PFSK-1 (cell line): Measurements from ENCODE around the gene SCN1B.

Experiments
- POLR2AphosphoS5 ChIP-seq: IDR thresholded peaks from 2 replicates; pipeline ENCODE4 v1.6.1; 2012; ENCODE audit warnings: low read depth, mild to moderate bottlenecking, control low read depth, low read length, moderate library complexity
- REST ChIP-seq, 2 experiments: IDR thresholded peaks; 2 replicates each; pipeline versions ENCODE4 v1.6.1 to v1.8.0; 2011 to 2012; ENCODE audit warnings: low read depth in 2 of 2, low read length in 2 of 2, control low read depth in 1 of 2, inconsistent platforms in 1 of 2, mild to moderate bottlenecking in 1 of 2, moderate library complexity in 1 of 2; ENCODE audit not compliant: insufficient read depth in 1 of 2
- SIN3A ChIP-seq: IDR thresholded peaks from 2 replicates; pipeline ENCODE4 v1.6.1; 2012; ENCODE audit warnings: mild to moderate bottlenecking, low read length, moderate library complexity, borderline replicate concordance; ENCODE audit not compliant: insufficient read depth
- TAF1 ChIP-seq: IDR thresholded peaks from 2 replicates; pipeline ENCODE4 v1.6.1; 2012; ENCODE audit warnings: low read length, control low read depth, borderline replicate concordance; ENCODE audit not compliant: insufficient read depth

- TF ChIP-seq REST (IDR thresholded peaks at IDR 0.05; ENCODE audit: insufficient read depth in 1 of 2, low read depth in 2 of 2, low read length in 2 of 2) (no peak), POLR2AphosphoS5 (no peak), SIN3A (no peak), TAF1 (no peak)
Measured at GRCh38 chr19:35051796-35052195, 21.5 kb downstream of the SCN1B start.
